ENCODE data around the gene WDPCP. TPM values are rescaled to one million over a fixed set of nuclear protein-coding genes. Genes with fewer than 3 reads are reported as not detected.

The WDPCP gene
- total and polyA plus RNA-seq, 2 of the 13 experiments (the other 11 are each of a cell fraction or from before 2014, with no cell fraction given), result 2.9 to 5.2 TPM

GRCh38 chr2:63588385-63589147 lies at the start of gene WDPCP, which contains the start of gene MDH1 (continued):
- TF ChIP-seq, protein P1, sequence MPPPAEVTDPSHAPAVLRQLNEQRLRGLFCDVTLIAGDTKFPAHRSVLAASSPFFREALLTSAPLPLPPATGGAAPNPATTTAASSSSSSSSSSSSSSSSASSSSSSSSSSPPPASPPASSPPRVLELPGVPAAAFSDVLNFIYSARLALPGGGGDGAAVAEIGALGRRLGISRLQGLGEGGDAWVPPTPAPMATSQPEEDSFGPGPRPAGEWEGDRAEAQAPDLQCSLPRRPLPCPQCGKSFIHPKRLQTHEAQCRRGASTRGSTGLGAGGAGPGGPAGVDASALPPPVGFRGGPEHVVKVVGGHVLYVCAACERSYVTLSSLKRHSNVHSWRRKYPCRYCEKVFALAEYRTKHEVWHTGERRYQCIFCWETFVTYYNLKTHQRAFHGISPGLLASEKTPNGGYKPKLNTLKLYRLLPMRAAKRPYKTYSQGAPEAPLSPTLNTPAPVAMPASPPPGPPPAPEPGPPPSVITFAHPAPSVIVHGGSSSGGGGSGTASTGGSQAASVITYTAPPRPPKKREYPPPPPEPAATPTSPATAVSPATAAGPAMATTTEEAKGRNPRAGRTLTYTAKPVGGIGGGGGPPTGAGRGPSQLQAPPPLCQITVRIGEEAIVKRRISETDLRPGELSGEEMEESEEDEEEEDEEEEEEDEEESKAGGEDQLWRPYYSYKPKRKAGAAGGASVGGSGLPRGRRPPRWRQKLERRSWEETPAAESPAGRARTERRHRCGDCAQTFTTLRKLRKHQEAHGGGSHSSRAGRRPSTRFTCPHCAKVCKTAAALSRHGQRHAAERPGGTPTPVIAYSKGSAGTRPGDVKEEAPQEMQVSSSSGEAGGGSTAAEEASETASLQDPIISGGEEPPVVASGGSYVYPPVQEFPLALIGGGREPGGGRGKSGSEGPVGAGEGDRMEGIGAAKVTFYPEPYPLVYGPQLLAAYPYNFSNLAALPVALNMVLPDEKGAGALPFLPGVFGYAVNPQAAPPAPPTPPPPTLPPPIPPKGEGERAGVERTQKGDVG (CRISPR knock-in tag; IDR thresholded peaks at IDR 0.05; ENCODE audit: borderline replicate concordance), result no peak
- TF ChIP-seq MAFK (conservative IDR thresholded peaks at IDR 0.05 in 1 of 2, IDR thresholded peaks at IDR 0.05 in 1 of 2; ENCODE audit: low read length in 2 of 2) (no peak), ZFP1 (CRISPR knock-in tag; IDR thresholded peaks at IDR 0.05) (peak; percentile 66; the same call in 1 of the 2 replicates), NFATC3 (CRISPR knock-in tag; IDR thresholded peaks at IDR 0.05) (peak; percentile 65; the same call in 1 of the 2 replicates), BCL6 (CRISPR knock-in tag; IDR thresholded peaks at IDR 0.05) (peak; percentile 25; the same call in 1 of the 2 replicates), KAT8 (CRISPR knock-in tag; IDR thresholded peaks at IDR 0.05) (peak; percentile 95), ZC3H13 (CRISPR knock-in tag; IDR thresholded peaks at IDR 0.05) (peak; percentile 79), ZNF17 (CRISPR knock-in tag; IDR thresholded peaks at IDR 0.05) (no peak), KLF15 (CRISPR knock-in tag; IDR thresholded peaks at IDR 0.05; ENCODE audit: borderline replicate concordance) (peak; percentile 39; the same call in 1 of the 2 replicates), ZFP82 (CRISPR knock-in tag; IDR thresholded peaks at IDR 0.05; ENCODE audit: borderline replicate concordance) (0 out of 2 replicates have a peak, but pooled peaks have one; percentile 71), ZEB1 (IDR thresholded peaks at IDR 0.05; ENCODE audit: insufficient replicate concordance, low read depth) (peak; percentile 93), ZNF224 (CRISPR knock-in tag; IDR thresholded peaks at IDR 0.05) (no peak), HMG20A (CRISPR knock-in tag; IDR thresholded peaks at IDR 0.05; ENCODE audit: borderline replicate concordance) (peak; percentile 35; the same call in 1 of the 2 replicates), CCDC6 (CRISPR knock-in tag; IDR thresholded peaks at IDR 0.05) (no peak), SMARCC2 (IDR thresholded peaks at IDR 0.05) (0 out of 2 replicates have a peak, but pooled peaks have one; percentile 2), TBP (CRISPR knock-in tag; IDR thresholded peaks at IDR 0.05) (0 out of 2 replicates have a peak, but pooled peaks have one; percentile 86), ZNF484 (CRISPR knock-in tag; IDR thresholded peaks at IDR 0.05; ENCODE audit: borderline replicate concordance, low read depth) (no peak), ADNP (CRISPR knock-in tag; IDR thresholded peaks at IDR 0.05) (no peak), HIVEP1 (CRISPR knock-in tag; IDR thresholded peaks at IDR 0.05) (peak; percentile 61)
- TF ChIP-seq, protein P2, sequence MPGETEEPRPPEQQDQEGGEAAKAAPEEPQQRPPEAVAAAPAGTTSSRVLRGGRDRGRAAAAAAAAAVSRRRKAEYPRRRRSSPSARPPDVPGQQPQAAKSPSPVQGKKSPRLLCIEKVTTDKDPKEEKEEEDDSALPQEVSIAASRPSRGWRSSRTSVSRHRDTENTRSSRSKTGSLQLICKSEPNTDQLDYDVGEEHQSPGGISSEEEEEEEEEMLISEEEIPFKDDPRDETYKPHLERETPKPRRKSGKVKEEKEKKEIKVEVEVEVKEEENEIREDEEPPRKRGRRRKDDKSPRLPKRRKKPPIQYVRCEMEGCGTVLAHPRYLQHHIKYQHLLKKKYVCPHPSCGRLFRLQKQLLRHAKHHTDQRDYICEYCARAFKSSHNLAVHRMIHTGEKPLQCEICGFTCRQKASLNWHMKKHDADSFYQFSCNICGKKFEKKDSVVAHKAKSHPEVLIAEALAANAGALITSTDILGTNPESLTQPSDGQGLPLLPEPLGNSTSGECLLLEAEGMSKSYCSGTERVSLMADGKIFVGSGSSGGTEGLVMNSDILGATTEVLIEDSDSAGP (CRISPR knock-in tag; IDR thresholded peaks at IDR 0.05; ENCODE audit: borderline replicate concordance), result peak; percentile 87; the same call in 1 of the 2 replicates
- TF ChIP-seq, protein P3, sequence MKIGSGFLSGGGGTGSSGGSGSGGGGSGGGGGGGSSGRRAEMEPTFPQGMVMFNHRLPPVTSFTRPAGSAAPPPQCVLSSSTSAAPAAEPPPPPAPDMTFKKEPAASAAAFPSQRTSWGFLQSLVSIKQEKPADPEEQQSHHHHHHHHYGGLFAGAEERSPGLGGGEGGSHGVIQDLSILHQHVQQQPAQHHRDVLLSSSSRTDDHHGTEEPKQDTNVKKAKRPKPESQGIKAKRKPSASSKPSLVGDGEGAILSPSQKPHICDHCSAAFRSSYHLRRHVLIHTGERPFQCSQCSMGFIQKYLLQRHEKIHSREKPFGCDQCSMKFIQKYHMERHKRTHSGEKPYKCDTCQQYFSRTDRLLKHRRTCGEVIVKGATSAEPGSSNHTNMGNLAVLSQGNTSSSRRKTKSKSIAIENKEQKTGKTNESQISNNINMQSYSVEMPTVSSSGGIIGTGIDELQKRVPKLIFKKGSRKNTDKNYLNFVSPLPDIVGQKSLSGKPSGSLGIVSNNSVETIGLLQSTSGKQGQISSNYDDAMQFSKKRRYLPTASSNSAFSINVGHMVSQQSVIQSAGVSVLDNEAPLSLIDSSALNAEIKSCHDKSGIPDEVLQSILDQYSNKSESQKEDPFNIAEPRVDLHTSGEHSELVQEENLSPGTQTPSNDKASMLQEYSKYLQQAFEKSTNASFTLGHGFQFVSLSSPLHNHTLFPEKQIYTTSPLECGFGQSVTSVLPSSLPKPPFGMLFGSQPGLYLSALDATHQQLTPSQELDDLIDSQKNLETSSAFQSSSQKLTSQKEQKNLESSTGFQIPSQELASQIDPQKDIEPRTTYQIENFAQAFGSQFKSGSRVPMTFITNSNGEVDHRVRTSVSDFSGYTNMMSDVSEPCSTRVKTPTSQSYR (CRISPR knock-in tag; IDR thresholded peaks at IDR 0.05; ENCODE audit: borderline replicate concordance), result peak; percentile 69
- TF ChIP-seq, protein P4, sequence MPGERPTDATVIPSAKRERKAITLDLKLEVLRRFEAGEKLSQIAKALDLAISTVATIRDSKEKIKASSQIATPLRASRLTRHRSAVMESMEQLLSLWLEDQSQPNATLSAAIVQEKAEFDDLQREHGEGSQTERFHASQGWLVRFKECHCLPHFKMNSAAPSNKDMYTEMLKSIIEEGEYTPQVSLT (CRISPR knock-in tag; IDR thresholded peaks at IDR 0.05; ENCODE audit: borderline replicate concordance, low read depth), result no peak

Measured in HepG2 (cell line).